ENCODE results near the gene POU3F2.

GRCh38 chr6:98812220-98812619, 22.2 kb upstream of the POU3F2 start:
- no peak for TF ChIP-seq CTCF (IDR thresholded peaks at IDR 0.05)
- no peak for TF ChIP-seq POLR2AphosphoS5 (IDR thresholded peaks at IDR 0.05)
- no peak for TF ChIP-seq POLR2A (IDR thresholded peaks at IDR 0.05)
- no peak for TF ChIP-seq EP300 (IDR thresholded peaks at IDR 0.05)
